Neural progenitor cell (in vitro differentiated cells): ENCODE measurements around the gene PSMB5. TPM values are rescaled to one million over a fixed set of nuclear protein-coding genes. Genes with fewer than 3 reads are reported as not detected.
A peak's percentile ranks its signal among the peaks of the same experiment; 100 is the strongest.

Experiments
- DNase-seq: peaks from one replicate; pipeline ENCODE4 v3.0.0-alpha.2; 2016; ENCODE audit warnings: low spot score
- H2AFZ ChIP-seq: fragments of 200-600 bp; sonication (generic); replicated peaks from 2 replicates; pipeline ENCODE4 v1.6.1; 2016; ENCODE audit warnings: antibody characterized with exemption
- H3F3A ChIP-seq: fragments of 200-600 bp; sonication (generic); 2 replicates; pipeline ENCODE4 v1.6.1; 2016; ENCODE audit warnings: antibody characterized with exemption, low read depth
- H3K27ac ChIP-seq: fragments of 200-600 bp; sonication (generic); 2 replicates; pipeline ENCODE4 v1.5.1; 2016; ENCODE audit warnings: mild to moderate bottlenecking
- H3K27me3 ChIP-seq: fragments of 200-600 bp; sonication (generic); 2 replicates; pipeline ENCODE4 v1.6.1; 2016; ENCODE audit warnings: mild to moderate bottlenecking, moderate library complexity
- H3K36me3 ChIP-seq: fragments of 200-600 bp; sonication (generic); 2 replicates; pipeline ENCODE4 v1.5.1; 2016
- H3K4me1 ChIP-seq: fragments of 200-600 bp; sonication (generic); 2 replicates; pipeline ENCODE4 v1.6.1; 2016; ENCODE audit warnings: mixed run types
- H3K4me2 ChIP-seq: fragments of 200-600 bp; sonication (generic); 2 replicates; pipeline ENCODE4 v1.6.1; 2016
- H3K4me3 ChIP-seq: fragments of 200-600 bp; sonication (generic); 2 replicates; pipeline ENCODE4 v1.5.1; 2016
- H3K79me2 ChIP-seq: fragments of 200-600 bp; sonication (generic); 2 replicates; pipeline ENCODE4 v1.6.1; 2016; ENCODE audit warnings: low read depth
- H3K9ac ChIP-seq: fragments of 200-600 bp; sonication (generic); 2 replicates; pipeline ENCODE4 v1.6.1; 2016
- H3K9me3 ChIP-seq: fragments of 200-600 bp; sonication (generic); 2 replicates; pipeline ENCODE4 v1.5.1; 2016; ENCODE audit warnings: low read depth
- H4K20me1 ChIP-seq: fragments of 200-600 bp; sonication (generic); 2 replicates; pipeline ENCODE4 v1.6.1; 2016; ENCODE audit warnings: low read depth
- H3K27ac Mint-ChIP-seq: 3 replicates; pipeline ENCODE4 v1.8.0; 2021; ENCODE audit warnings: mixed read lengths
- H3K27me3 Mint-ChIP-seq: 2 replicates; pipeline ENCODE4 v1.8.0; 2022; ENCODE audit warnings: low read depth, mild to moderate bottlenecking, inconsistent platforms, moderate library complexity, mixed read lengths; ENCODE audit not compliant: insufficient read depth
- H3K36me3 Mint-ChIP-seq: 3 replicates; pipeline ENCODE4 v1.8.0; 2021; ENCODE audit warnings: mixed read lengths
- H3K4me1 Mint-ChIP-seq: 3 replicates; pipeline ENCODE4 v1.8.0; 2021; ENCODE audit warnings: mixed read lengths
- H3K4me3 Mint-ChIP-seq: 3 replicates; pipeline ENCODE4 v1.8.0; 2021; ENCODE audit warnings: mild to moderate bottlenecking, moderate library complexity, mixed read lengths
- H3K9me3 Mint-ChIP-seq: 3 replicates; pipeline ENCODE4 v1.8.0; 2020; ENCODE audit warnings: mixed read lengths
- EZH2 ChIP-seq: fragments of 200-600 bp; sonication (generic); IDR thresholded peaks from 2 replicates; pipeline ENCODE4 v1.6.1; 2017; ENCODE audit warnings: antibody characterized with exemption, mild to moderate bottlenecking, moderate library complexity
- EZH2phosphoT487 ChIP-seq: fragments of 200-600 bp; sonication (generic); IDR thresholded peaks from 2 replicates; pipeline ENCODE4 v1.6.1; 2017; ENCODE audit warnings: antibody characterized with exemption
- total RNA-seq: library from RNA; depleted of rRNA; stranded (reverse); fragments of >200 nt; gene quantifications from 2 replicates; pipeline ENCODE4 v1.2.3, GENCODE V29; 2015; ENCODE audit warnings: low replicate concordance
- TF ChIP-seq, protein P1 (sequence below): fragments of 200-600 bp; sonication (generic); IDR thresholded peaks from 2 replicates; pipeline ENCODE4 v1.5.1; 2017; ENCODE audit warnings: antibody characterized with exemption, mild to moderate bottlenecking

The PSMB5 gene
- total RNA-seq, 1 donor from 2014 or later, result 154 TPM

DNA sequence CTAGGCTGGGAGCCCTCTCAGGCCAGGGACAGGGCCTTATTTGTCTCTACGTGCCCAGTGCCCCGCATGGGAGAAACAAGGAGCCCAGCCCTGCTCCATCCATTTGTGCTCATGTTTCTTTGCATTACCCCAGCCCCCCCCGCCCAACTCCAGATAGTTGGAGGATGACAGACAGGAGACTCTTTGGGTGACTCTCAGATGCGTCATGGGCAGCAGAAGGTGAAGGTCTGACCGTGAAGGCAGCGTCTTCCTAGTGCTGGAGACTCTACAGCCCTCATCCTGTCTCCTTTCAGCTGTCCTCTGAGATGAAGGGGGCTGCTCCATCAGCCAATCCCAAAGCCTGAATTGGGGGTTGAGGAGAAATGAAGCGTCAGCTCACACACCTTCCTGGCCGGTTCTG, 7.0 kb upstream of the PSMB5 start:
- no peaks in the 10 kb centered on the region for H3F3A ChIP-seq
- Mint-ChIP-seq H3K36me3 (no peaks in the 10 kb centered on the region), H3K27ac (no peak overlapping the region), H3K4me1 (peaks cover 13% of the 10 kb centered on the region), H3K9me3 (no peaks in the 10 kb centered on the region), H3K4me3 (no peak overlapping the region), H3K27me3 (peaks cover 8% of the 10 kb centered on the region)
- H3K4me3 ChIP-seq, result no peak overlapping the region
- peaks cover 14% of the 10 kb centered on the region for H3K4me1 ChIP-seq
- no peaks in the 10 kb centered on the region for H3K36me3 ChIP-seq
- no peak overlapping the region for H3K27ac ChIP-seq
- H3K4me2 ChIP-seq, result no peak overlapping the region
- DNase-seq, result no peak
- H3K79me2 ChIP-seq, result no peaks in the 10 kb centered on the region
- no peaks in the 10 kb centered on the region for H3K9me3 ChIP-seq
- H4K20me1 ChIP-seq, result no peaks in the 10 kb centered on the region
- no peak overlapping the region for H2AFZ ChIP-seq
- no peaks in the 10 kb centered on the region for H3K27me3 ChIP-seq
- TF ChIP-seq EZH2phosphoT487 (no peak), EZH2 (no peak)
- TF ChIP-seq, protein P1, sequence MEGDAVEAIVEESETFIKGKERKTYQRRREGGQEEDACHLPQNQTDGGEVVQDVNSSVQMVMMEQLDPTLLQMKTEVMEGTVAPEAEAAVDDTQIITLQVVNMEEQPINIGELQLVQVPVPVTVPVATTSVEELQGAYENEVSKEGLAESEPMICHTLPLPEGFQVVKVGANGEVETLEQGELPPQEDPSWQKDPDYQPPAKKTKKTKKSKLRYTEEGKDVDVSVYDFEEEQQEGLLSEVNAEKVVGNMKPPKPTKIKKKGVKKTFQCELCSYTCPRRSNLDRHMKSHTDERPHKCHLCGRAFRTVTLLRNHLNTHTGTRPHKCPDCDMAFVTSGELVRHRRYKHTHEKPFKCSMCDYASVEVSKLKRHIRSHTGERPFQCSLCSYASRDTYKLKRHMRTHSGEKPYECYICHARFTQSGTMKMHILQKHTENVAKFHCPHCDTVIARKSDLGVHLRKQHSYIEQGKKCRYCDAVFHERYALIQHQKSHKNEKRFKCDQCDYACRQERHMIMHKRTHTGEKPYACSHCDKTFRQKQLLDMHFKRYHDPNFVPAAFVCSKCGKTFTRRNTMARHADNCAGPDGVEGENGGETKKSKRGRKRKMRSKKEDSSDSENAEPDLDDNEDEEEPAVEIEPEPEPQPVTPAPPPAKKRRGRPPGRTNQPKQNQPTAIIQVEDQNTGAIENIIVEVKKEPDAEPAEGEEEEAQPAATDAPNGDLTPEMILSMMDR, result no peak
- H3K9ac ChIP-seq, result no peak overlapping the region

DNA sequence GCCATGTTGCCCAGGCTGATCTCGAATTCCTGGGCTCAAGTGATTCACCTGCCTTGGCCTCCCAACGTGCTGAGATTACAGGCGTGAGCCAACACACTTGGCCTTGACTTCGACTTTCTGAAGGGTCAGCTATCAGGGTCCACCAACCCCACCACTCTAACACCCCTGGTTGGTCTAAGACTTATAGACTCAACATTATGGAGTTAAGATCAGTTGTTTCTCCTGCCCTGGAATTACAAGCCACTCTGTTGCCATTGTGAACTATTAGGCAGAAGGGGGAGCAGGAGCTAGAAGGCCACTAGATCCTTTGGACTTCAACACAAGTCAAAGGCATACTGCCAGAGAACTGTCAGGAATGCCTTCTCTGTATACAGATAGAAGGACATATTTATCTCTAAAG, 5.4 kb upstream of the PSMB5 start:
- H3K27me3 Mint-ChIP-seq, result peaks cover 5% of the 10 kb centered on the region
- Histone ChIP-seq H3F3A (peaks cover 5% of the 10 kb centered on the region), H2AFZ (no peak overlapping the region), H3K4me2 (no peak overlapping the region), H3K9me3 (no peaks in the 10 kb centered on the region), H4K20me1 (no peaks in the 10 kb centered on the region), H3K4me1 (peaks cover 18% of the 10 kb centered on the region), H3K36me3 (no peaks in the 10 kb centered on the region), H3K79me2 (no peaks in the 10 kb centered on the region), H3K27ac (no peak overlapping the region), H3K4me3 (no peak overlapping the region), H3K27me3 (no peaks in the 10 kb centered on the region), H3K9ac (no peak overlapping the region)
- TF ChIP-seq, protein P1, result no peak
- TF ChIP-seq EZH2, result no peak
- no peak for TF ChIP-seq EZH2phosphoT487
- no peak overlapping the region for H3K4me3 Mint-ChIP-seq
- no peaks in the 10 kb centered on the region for H3K9me3 Mint-ChIP-seq
- peaks cover 16% of the 10 kb centered on the region for H3K4me1 Mint-ChIP-seq
- DNase-seq, result no peak
- H3K36me3 Mint-ChIP-seq, result no peaks in the 10 kb centered on the region
- H3K27ac Mint-ChIP-seq, result no peak overlapping the region

DNA sequence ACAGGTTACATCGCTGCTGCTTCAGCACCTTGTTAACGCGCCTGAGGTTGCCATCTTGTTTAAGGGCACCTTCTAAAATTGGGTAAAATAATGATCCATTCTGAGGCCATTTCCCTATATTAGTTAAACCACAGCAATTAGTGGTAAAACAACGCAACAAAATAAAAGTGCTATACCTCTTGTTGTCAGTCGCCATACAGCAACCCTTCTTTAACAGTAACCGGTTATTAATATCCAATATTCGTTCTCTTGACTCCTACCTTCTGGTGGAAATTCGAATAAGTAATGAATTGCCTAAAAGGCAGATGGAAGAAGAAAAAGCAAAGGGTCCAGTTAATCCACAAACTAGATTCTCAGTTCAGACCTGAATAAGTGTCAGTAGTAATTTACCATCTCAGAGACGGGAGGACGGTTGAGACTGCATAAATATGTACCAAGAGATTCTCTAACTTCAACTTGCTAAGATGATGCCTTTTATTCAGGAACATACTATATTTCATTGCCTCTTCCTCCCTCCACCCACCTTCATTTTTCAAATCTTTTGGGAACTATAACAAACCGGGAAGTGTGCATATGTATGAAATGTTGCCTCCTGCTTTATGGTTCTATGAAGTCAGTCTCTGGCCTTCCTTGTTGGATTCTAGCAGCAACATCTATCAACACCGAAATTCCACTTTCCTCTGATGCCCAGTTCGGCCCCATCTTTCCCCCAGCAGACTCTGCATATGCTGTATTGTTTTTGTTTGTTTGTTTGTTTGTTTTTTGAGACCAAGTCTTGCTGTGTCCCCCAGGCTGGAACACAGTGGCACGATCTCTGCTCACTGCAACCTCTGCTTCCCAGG, 824 bp upstream of the PSMB5 start:
- no peak for TF ChIP-seq EZH2phosphoT487
- no peak for TF ChIP-seq EZH2
- TF ChIP-seq, protein P1, result no peak
- peaks cover 15% of the 10 kb centered on the region for H3K36me3 Mint-ChIP-seq
- peaks cover 11% of the 10 kb centered on the region for H3F3A ChIP-seq
- no peaks in the 10 kb centered on the region for H3K27me3 ChIP-seq
- H3K27me3 Mint-ChIP-seq, result no peaks in the 10 kb centered on the region
- H4K20me1 ChIP-seq, result no peaks in the 10 kb centered on the region
- H3K36me3 ChIP-seq, result peaks cover 5% of the 10 kb centered on the region
- H3K9me3 ChIP-seq, result no peaks in the 10 kb centered on the region
- H3K9ac ChIP-seq, result no peak overlapping the region
- peaks cover 33% of the 10 kb centered on the region for H3K79me2 ChIP-seq
- no peak overlapping the region for H3K27ac ChIP-seq
- peaks cover 18% of the 10 kb centered on the region for H3K4me1 Mint-ChIP-seq
- H3K4me2 ChIP-seq, result peak overlapping the region; percentile 77
- H3K4me3 Mint-ChIP-seq, result peak overlapping the region; percentile 92
- H3K4me3 ChIP-seq, result peak overlapping the region; percentile 71
- DNase-seq, result no peak
- peaks cover 12% of the 10 kb centered on the region for H3K4me1 ChIP-seq
- no peaks in the 10 kb centered on the region for H3K9me3 Mint-ChIP-seq
- H3K27ac Mint-ChIP-seq, result peak overlapping the region; percentile 98
- H2AFZ ChIP-seq, result peak overlapping the region; percentile 99
